Esophagus (tissue), 2 donors: ENCODE measurements around the gene REEP3. TPM values are rescaled to one million over a fixed set of nuclear protein-coding genes. Genes with fewer than 3 reads are reported as not detected.

Experiments
- H3K27ac ChIP-seq, 2 donors: one replicate each; pipeline ENCODE4 v1.5.1; 2013; ENCODE audit warnings: low read depth in 2 of 2, mild to moderate bottlenecking in 2 of 2, inconsistent platforms in 1 of 2, low read length in 1 of 2, moderate library complexity in 1 of 2
- H3K27me3 ChIP-seq, 2 donors: one replicate each; pipeline ENCODE4 v1.6.1; 2013; ENCODE audit warnings: low read length in 2 of 2, control low read depth in 1 of 2, mild to moderate bottlenecking in 1 of 2; ENCODE audit not compliant: insufficient read depth in 2 of 2, control insufficient read depth in 1 of 2
- H3K36me3 ChIP-seq, 2 donors: one replicate each; pipeline ENCODE4 v1.6.1; 2013; ENCODE audit warnings: low read length in 1 of 2; ENCODE audit not compliant: control insufficient read depth in 2 of 2, insufficient read depth in 2 of 2
- H3K4me1 ChIP-seq, 2 donors: one replicate each; pipeline ENCODE4 v1.6.1; 2013; ENCODE audit warnings: low read length in 1 of 2; ENCODE audit not compliant: control insufficient read depth in 2 of 2, insufficient read depth in 2 of 2
- H3K4me3 ChIP-seq, 2 donors: one replicate each; pipeline ENCODE4 v1.5.1; 2013; ENCODE audit warnings: low read length in 2 of 2, mild to moderate bottlenecking in 2 of 2, low read depth in 1 of 2, moderate library complexity in 1 of 2
- H3K9me3 ChIP-seq, 2 donors: one replicate each; pipeline ENCODE4 v1.6.1; 2013; ENCODE audit warnings: mild to moderate bottlenecking in 2 of 2, low read depth in 1 of 2, low read length in 1 of 2, moderate library complexity in 1 of 2; ENCODE audit not compliant: control insufficient read depth in 2 of 2, insufficient read depth in 1 of 2
- WGBS, 2 donors: extraction: QIAGEN DNeasy Blood & Tissue Kit; methylation state at CpG; one replicate each; pipeline ENCODE4 v1.1.7; 2013; 5-methylcytosine and 5-hydroxymethylcytosine counted together
- polyA plus RNA-seq, 2 donors: library from polyadenylated mRNA; stranded (reverse); fragments of 200-250 nt; gene quantifications; one replicate each; pipeline ENCODE4 v1.2.3, GENCODE V29; 2013
- donor health status: healthy with polysubstance abuse.
- donor health status: Bipolar disorder and iron deficiency.

Gene REEP3
- polyA plus RNA-seq, 2 donors, result 7.3 to 10.0 TPM

- WGBS, 2 donors, result 0% methylated on average over 47 to 70 of the region's 70 CpGs
- peak overlapping the region; percentile 58 to 67 for H3K4me3 ChIP-seq
- no peaks in the 10 kb centered on the region for H3K4me1 ChIP-seq
- H3K36me3 ChIP-seq, result no peaks in the 10 kb centered on the region
- H3K27ac ChIP-seq, result peak overlapping the region; percentile 97 to 99
- no peaks in the 10 kb centered on the region for H3K27me3 ChIP-seq
- no peaks in the 10 kb centered on the region for H3K9me3 ChIP-seq
Measured at GRCh38 chr10:63630085-63630930, 109.1 kb downstream of the REEP3 start.

DNA sequence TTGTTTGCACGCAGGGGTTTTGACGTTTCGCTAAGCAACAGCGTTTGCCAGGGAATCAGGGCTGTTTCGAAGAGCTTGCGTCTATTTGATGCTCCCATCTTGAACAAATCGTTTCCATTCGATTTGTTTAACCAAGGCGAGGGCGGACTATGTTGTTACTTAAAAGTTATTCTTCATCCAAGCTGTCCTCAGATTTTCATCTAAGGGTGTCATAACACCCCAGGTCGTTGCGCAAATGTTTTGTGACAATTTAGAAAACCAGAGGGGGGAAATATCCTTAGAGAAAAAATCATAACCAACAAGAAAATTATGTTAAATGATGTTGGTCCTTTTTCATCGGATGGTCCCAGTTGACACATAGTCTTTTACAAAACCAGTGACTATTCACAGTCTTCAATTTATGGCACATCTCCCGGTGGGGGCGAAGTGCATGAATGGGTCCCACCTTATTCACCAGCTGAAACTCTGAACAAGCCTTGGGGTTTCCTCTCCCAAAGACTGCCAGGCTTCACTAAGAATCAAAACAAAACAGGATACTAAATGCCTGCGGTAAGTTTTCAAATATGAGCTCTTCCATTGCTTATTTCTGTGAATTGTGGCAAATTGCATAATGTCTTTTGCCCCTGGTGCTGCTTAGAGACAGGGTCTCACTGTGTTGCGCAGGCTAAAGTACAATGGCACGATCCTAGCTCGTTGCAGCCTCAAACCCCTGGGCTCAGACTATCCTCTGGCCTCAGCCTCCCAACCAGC, 109.9 kb downstream of the REEP3 start:
- no peaks in the 10 kb centered on the region for H3K27me3 ChIP-seq
- WGBS, 2 donors, result 22% methylated on average over 19 of the region's 19 CpGs

DNA sequence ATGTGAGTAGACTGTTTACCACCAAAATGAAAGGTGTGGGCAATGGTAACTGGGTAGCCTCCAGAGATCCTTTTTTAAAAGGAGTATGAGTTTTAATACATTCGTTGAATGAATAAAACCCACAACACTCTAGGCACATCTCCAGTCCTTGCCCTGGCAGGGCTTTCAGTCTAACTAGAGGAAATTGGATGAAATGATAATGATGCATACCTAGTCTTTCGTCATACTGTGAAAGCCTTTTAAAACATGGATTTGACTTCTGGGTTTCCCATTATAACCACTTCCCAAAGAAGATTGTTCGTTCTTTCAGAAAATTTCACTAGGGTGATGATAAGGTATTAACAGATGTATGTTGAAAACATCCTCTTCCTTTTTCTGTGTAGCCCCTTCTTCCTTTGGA, 110.8 kb downstream of the REEP3 start:
- Histone ChIP-seq H3K36me3 (no peaks in the 10 kb centered on the region), H3K9me3 (no peaks in the 10 kb centered on the region), H3K4me3 (no peak overlapping the region), H3K4me1 (no peaks in the 10 kb centered on the region), H3K27me3 (no peaks in the 10 kb centered on the region), H3K27ac (no peak overlapping the region)
- WGBS, 2 donors, result 54 to 57% methylated on average over 3 of the region's 3 CpGs

More for the DNA sequence above, 109.9 kb downstream of the REEP3 start:
- no peaks in the 10 kb centered on the region for H3K4me1 ChIP-seq
- peak overlapping the region; percentile 58 to 67 for H3K4me3 ChIP-seq
- H3K27ac ChIP-seq, result peak overlapping the region; percentile 97 to 99
- H3K9me3 ChIP-seq, result no peaks in the 10 kb centered on the region
- no peaks in the 10 kb centered on the region for H3K36me3 ChIP-seq

DNA sequence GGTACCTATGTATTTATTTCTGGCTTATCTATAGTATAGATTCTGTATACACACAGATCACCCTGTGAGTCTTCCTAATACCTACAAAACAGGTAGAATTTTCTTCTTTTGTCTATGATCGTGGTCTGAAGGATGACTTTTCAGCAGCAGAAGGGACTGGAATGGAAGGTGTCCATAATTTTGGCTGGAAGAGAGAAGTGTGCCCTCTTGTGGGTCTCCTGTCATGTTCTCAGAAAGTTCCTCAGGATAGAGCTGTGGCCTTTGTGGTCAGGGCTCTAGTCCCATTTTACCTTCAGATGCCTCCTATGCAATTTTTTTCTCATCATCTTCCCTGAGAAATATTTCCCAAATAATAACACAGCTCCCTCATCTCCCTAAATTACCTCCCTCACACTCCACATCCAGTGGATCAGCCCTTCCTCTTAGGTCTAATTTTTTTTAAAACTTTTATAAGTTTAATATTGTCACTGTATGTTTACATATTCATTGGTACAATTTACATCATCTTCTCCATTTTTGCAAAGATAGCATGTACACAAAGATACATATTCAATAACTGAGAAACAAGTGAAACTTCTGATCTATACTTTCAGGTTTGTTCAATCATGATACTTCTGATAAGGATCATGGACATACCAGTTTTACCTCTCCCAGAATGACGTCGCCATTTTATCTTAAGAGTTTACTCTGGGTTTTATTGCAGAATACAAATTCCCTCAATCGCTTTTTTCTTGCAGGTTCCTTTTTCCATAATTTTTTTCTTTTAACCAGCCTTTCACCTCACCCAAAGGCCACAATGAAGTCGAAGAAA, 112.7 kb downstream of the REEP3 start:
- WGBS, 2 donors, result 61 to 77% methylated on average over 5 of the region's 5 CpGs

GRCh38 chr10:63634488-63635065, 113.4 kb downstream of the REEP3 start:
- Histone ChIP-seq H3K4me1 (no peaks in the 10 kb centered on the region), H3K4me3 (no peak overlapping the region), H3K27me3 (no peaks in the 10 kb centered on the region), H3K36me3 (no peaks in the 10 kb centered on the region), H3K9me3 (no peaks in the 10 kb centered on the region), H3K27ac (no peak overlapping the region)
- WGBS, 2 donors, result 81 to 86% methylated on average over 6 of the region's 6 CpGs

More for the DNA sequence above, 112.7 kb downstream of the REEP3 start:
- no peak overlapping the region for H3K27ac ChIP-seq
- no peaks in the 10 kb centered on the region for H3K4me1 ChIP-seq
- H3K9me3 ChIP-seq, result no peaks in the 10 kb centered on the region
- H3K27me3 ChIP-seq, result no peaks in the 10 kb centered on the region
- H3K4me3 ChIP-seq, result no peak overlapping the region
- no peaks in the 10 kb centered on the region for H3K36me3 ChIP-seq

GRCh38 chr10:63636812-63637211, 115.6 kb downstream of the REEP3 start:
- Histone ChIP-seq H3K4me1 (no peaks in the 10 kb centered on the region), H3K36me3 (no peaks in the 10 kb centered on the region), H3K4me3 (no peak overlapping the region), H3K27ac (no peak overlapping the region), H3K9me3 (no peaks in the 10 kb centered on the region), H3K27me3 (no peaks in the 10 kb centered on the region)
- WGBS, 2 donors, result 46 to 48% methylated on average over 3 of the region's 3 CpGs

DNA sequence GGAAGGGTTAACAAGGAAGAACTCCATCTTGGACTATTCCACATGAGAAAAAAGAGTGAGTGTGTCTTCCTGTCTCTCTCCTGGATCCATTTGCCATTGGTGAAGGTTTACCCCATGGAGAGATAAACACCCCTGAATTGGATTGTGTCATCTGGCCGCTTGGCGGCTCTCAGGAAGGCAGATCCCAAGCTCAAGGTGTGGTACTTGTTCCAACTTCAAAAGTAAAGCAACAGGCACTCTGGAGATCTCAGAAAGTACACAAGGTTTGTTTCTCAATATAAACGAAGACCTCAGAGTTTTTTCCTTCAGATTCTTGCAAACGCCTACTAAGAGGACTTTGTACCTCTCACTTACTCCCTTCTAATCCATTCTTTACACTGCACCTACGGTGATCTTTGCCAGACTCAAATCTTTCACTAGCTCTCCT, 116.7 kb downstream of the REEP3 start:
- Histone ChIP-seq H3K27ac (no peak overlapping the region), H3K9me3 (no peaks in the 10 kb centered on the region), H3K36me3 (no peaks in the 10 kb centered on the region), H3K4me3 (no peak overlapping the region), H3K4me1 (no peaks in the 10 kb centered on the region), H3K27me3 (no peaks in the 10 kb centered on the region)
- WGBS, 2 donors, result 64 to 75% methylated on average over 5 of the region's 5 CpGs

DNA sequence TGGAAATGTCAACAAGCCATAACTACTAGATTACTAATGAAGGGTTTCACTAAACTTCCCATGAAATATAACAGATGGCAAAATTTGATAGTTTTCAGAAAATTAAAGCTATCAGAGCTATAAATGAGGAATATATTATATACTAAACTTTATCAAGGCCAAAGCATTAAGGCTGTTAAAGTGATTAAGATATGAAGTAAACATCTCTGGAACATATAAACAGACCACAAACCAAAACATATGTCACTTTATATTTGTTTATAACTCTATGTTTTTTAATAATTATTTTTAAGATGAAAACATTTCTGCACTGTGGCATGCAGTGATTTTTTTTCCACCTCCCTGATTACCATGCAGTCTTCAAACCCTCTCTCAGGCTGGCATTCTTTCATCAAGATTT, 120.2 kb downstream of the REEP3 start:
- H3K9me3 ChIP-seq, result no peaks in the 10 kb centered on the region
- H3K4me3 ChIP-seq, result no peak overlapping the region
- no peaks in the 10 kb centered on the region for H3K27me3 ChIP-seq
- H3K27ac ChIP-seq, result no peak overlapping the region
- H3K36me3 ChIP-seq, result no peaks in the 10 kb centered on the region
- H3K4me1 ChIP-seq, result no peaks in the 10 kb centered on the region

DNA sequence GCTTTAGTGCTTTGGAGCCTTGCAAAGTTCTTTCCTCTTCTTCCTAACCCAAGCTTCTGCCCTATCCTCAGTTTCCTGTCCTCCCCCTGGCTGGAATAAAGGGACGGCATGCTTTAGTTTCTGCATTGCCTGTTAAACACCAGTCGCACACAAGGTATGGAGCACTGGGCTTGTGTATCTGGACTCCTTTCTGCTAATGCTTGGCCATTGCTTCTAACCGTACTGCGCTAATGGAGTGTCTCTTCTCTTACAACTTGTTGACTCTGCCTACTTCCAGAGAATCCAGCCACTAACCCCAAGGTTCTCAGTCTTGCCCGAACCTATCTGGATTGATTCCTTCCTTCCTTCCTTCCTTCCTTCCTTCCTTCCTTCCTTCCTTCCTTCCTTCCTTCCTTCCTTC, 120.6 kb downstream of the REEP3 start:
- Histone ChIP-seq H3K36me3 (no peaks in the 10 kb centered on the region), H3K9me3 (no peaks in the 10 kb centered on the region), H3K27me3 (no peaks in the 10 kb centered on the region), H3K27ac (no peak overlapping the region), H3K4me1 (no peaks in the 10 kb centered on the region), H3K4me3 (no peak overlapping the region)
- 88 to 89% methylated on average over 5 of the region's 5 CpGs for WGBS, 2 donors
